Panc1 (cell line): ENCODE data around the gene PRKACG. TPM values are rescaled to one million over a fixed set of nuclear protein-coding genes. Genes with fewer than 3 reads are reported as not detected.

Experiments
- ATAC-seq: fragments of 200-7000 bp; cut with Tn5 transposase; 2 replicates; pipeline ENCODE4 v1.9.1; 2020; ENCODE audit warnings: mild to moderate bottlenecking, moderate library complexity
- BruUV-seq: library from RNA; stranded (reverse); fragments of 400-500 nt; replicated peaks from 2 replicates; lab custom pipeline; 2021; lab: Mats Ljungman, UMichigan
- CTCF ChIA-PET: fragments of 300-600 bp; sonication (Branson Sonifier 250); formaldehyde crosslinking; loops from one replicate; lab custom pipeline; 2022; ENCODE audit warnings: antibody characterized with exemption; lab: Charles Lee
- POLR2A ChIA-PET: fragments of 300-600 bp; sonication (Branson Sonifier 250); formaldehyde crosslinking; loops from one replicate; lab custom pipeline; 2022; ENCODE audit warnings: antibody characterized with exemption; lab: Charles Lee
- DNase-seq: peaks from one replicate; pipeline ENCODE4 v3.0.0-alpha.2; 2010; ENCODE audit warnings: low read depth, low spot score
- H3K27ac ChIP-seq: 2 replicates; pipeline ENCODE4 v1.5.1; 2011; ENCODE audit warnings: mild to moderate bottlenecking, low read length, inconsistent platforms
- H3K27me3 ChIP-seq: fragments of 200-500 bp; sonication (Bioruptor generic); 2 replicates; pipeline ENCODE4 v1.6.0; 2014; ENCODE audit warnings: low read length, inconsistent platforms; ENCODE audit not compliant: control insufficient read depth, insufficient read depth
- H3K36me3 ChIP-seq: fragments of 200-500 bp; sonication (Bioruptor generic); 2 replicates; pipeline ENCODE4 v1.5.1; 2014; ENCODE audit warnings: inconsistent platforms, mild to moderate bottlenecking, low read length, moderate library complexity; ENCODE audit not compliant: control insufficient read depth, insufficient read depth
- H3K4me1 ChIP-seq: 2 replicates; pipeline ENCODE4 v1.5.1; 2011; ENCODE audit warnings: inconsistent platforms, mild to moderate bottlenecking, low read length, moderate library complexity; ENCODE audit not compliant: control insufficient read depth, insufficient read depth
- H3K4me3 ChIP-seq, 2 experiments: 2 replicates each; pipeline ENCODE4 v1.5.1; 2011 to 2012; ENCODE audit warnings: low read depth in 2 of 2, low read length in 2 of 2, mild to moderate bottlenecking in 2 of 2, inconsistent platforms in 1 of 2, moderate library complexity in 1 of 2
- H3K9me3 ChIP-seq: fragments of 200-500 bp; sonication (Bioruptor generic); 2 replicates; pipeline ENCODE4 v1.5.1; 2014; ENCODE audit warnings: low read depth, mild to moderate bottlenecking, inconsistent platforms, low read length, moderate library complexity; ENCODE audit not compliant: control insufficient read depth, insufficient read depth
- POLR2AphosphoS5 ChIP-seq: IDR thresholded peaks from 2 replicates; pipeline ENCODE4 v1.6.1; 2012; ENCODE audit warnings: mild to moderate bottlenecking, low read depth, low read length, moderate library complexity
- SIN3A ChIP-seq: IDR thresholded peaks from 2 replicates; pipeline ENCODE4 v1.6.1; 2012; ENCODE audit warnings: low read depth, mild to moderate bottlenecking, low read length, moderate library complexity, borderline replicate concordance; ENCODE audit not compliant: insufficient read depth
- TCF7L2 ChIP-seq: IDR thresholded peaks from 2 replicates; pipeline ENCODE4 v1.6.1; 2011; ENCODE audit warnings: mild to moderate bottlenecking, low read depth, low read length, inconsistent platforms
- in situ Hi-C: cut with HindIII; loops from 2 replicates; pipeline ENCODE4 v1.10.0; 2016; ENCODE audit warnings: low sequenced_read_pairs, low pct_unique_long_range_greater_than_20kb
- intact Hi-C: fragments of 100-400 bp; cut with micrococcal nuclease; formaldehyde crosslinking; loops from one replicate; pipeline ENCODE4 v1.10.0; 2022; ENCODE audit not compliant: unreplicated experiment
- total RNA-seq: library from RNA; stranded (reverse); gene quantifications from one replicate; pipeline ENCODE4 v1.2.1, GENCODE V29; 2021; ENCODE audit not compliant: unreplicated experiment
- TF ChIP-seq, protein P1 (sequence below): fragments of 450-650 bp; IDR thresholded peaks from 2 replicates; pipeline ENCODE4 v1.5.1; 2017; ENCODE audit warnings: mild to moderate bottlenecking
- TF ChIP-seq, protein P2 (sequence below), 2 experiments: IDR thresholded peaks; 2 replicates each; pipeline ENCODE4 v1.6.1; 2011 to 2012; ENCODE audit warnings: low read depth in 2 of 2, control low read depth in 1 of 2, low read length in 1 of 2, mild to moderate bottlenecking in 1 of 2, moderate library complexity in 1 of 2; ENCODE audit not compliant: insufficient read depth in 1 of 2

The PRKACG gene
- total RNA-seq, 1 experiment from 2014 or later: not detected

DNA sequence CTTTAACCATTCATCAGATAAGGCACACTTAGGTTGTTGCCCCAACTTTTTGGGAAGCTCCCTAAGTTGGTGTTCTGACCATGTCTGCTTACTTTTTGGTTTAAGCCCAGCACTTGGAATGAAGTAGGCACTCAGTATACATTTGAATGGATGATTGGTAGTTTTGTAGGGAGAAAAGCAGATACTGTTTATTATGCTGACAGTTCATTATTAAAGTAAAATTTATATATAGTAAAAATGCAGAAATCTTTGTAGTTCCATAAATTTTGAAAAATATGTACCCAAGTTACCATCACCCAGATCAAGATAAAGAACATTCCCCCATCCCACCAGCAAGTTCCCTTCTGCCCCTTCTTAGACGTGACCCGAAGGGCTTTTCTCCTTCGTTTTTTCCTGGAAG lies 35.4 kb downstream of the PRKACG start:
- BruUV-seq: no TSS peak
- TF ChIP-seq, protein P1, sequence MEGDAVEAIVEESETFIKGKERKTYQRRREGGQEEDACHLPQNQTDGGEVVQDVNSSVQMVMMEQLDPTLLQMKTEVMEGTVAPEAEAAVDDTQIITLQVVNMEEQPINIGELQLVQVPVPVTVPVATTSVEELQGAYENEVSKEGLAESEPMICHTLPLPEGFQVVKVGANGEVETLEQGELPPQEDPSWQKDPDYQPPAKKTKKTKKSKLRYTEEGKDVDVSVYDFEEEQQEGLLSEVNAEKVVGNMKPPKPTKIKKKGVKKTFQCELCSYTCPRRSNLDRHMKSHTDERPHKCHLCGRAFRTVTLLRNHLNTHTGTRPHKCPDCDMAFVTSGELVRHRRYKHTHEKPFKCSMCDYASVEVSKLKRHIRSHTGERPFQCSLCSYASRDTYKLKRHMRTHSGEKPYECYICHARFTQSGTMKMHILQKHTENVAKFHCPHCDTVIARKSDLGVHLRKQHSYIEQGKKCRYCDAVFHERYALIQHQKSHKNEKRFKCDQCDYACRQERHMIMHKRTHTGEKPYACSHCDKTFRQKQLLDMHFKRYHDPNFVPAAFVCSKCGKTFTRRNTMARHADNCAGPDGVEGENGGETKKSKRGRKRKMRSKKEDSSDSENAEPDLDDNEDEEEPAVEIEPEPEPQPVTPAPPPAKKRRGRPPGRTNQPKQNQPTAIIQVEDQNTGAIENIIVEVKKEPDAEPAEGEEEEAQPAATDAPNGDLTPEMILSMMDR: no peak
- no peak for TF ChIP-seq POLR2AphosphoS5
- intact Hi-C loops: no loop called here
- no peaks in the 10 kb centered on the region for H3K4me1 ChIP-seq
- H3K4me3 ChIP-seq: no peak overlapping the region
- ATAC-seq (no peak), DNase-seq (no peak)
- no peaks in the 10 kb centered on the region for H3K27me3 ChIP-seq
- H3K27ac ChIP-seq: no peak overlapping the region
- in situ Hi-C loops: no loop called here
- H3K9me3 ChIP-seq: no peaks in the 10 kb centered on the region
- POLR2A ChIA-PET: no interaction called here
- no peaks in the 10 kb centered on the region for H3K36me3 ChIP-seq
- CTCF ChIA-PET: no interaction called here

GRCh38 chr9:68978066-68978465 lies 35.8 kb downstream of the PRKACG start:
- intact Hi-C loops: no loop called here
- H3K27me3 ChIP-seq: no peaks in the 10 kb centered on the region
- no peaks in the 10 kb centered on the region for H3K36me3 ChIP-seq
- no peak overlapping the region for H3K27ac ChIP-seq
- TF ChIP-seq TCF7L2 (no peak), POLR2AphosphoS5 (no peak), SIN3A (no peak)
- TF ChIP-seq, protein P1: no peak
- TF ChIP-seq, protein P2, sequence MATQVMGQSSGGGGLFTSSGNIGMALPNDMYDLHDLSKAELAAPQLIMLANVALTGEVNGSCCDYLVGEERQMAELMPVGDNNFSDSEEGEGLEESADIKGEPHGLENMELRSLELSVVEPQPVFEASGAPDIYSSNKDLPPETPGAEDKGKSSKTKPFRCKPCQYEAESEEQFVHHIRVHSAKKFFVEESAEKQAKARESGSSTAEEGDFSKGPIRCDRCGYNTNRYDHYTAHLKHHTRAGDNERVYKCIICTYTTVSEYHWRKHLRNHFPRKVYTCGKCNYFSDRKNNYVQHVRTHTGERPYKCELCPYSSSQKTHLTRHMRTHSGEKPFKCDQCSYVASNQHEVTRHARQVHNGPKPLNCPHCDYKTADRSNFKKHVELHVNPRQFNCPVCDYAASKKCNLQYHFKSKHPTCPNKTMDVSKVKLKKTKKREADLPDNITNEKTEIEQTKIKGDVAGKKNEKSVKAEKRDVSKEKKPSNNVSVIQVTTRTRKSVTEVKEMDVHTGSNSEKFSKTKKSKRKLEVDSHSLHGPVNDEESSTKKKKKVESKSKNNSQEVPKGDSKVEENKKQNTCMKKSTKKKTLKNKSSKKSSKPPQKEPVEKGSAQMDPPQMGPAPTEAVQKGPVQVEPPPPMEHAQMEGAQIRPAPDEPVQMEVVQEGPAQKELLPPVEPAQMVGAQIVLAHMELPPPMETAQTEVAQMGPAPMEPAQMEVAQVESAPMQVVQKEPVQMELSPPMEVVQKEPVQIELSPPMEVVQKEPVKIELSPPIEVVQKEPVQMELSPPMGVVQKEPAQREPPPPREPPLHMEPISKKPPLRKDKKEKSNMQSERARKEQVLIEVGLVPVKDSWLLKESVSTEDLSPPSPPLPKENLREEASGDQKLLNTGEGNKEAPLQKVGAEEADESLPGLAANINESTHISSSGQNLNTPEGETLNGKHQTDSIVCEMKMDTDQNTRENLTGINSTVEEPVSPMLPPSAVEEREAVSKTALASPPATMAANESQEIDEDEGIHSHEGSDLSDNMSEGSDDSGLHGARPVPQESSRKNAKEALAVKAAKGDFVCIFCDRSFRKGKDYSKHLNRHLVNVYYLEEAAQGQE (IDR thresholded peaks at IDR 0.05; ENCODE audit: insufficient read depth in 1 of 2, low read depth in 2 of 2, low read length in 1 of 2): no peak
- no peak for ATAC-seq
- BruUV-seq: no TSS peak
- DNase-seq: no peak
- H3K9me3 ChIP-seq: no peaks in the 10 kb centered on the region
- H3K4me3 ChIP-seq: no peak overlapping the region
- in situ Hi-C loops: no loop called here
- CTCF ChIA-PET: no interaction called here
- POLR2A ChIA-PET: no interaction called here
- H3K4me1 ChIP-seq: no peaks in the 10 kb centered on the region
